CD14-positive monocyte (primary cell): ENCODE measurements around the gene PDLIM4. TPM values are rescaled to one million over a fixed set of nuclear protein-coding genes. Genes with fewer than 3 reads are reported as not detected.

Experiments
- DNase-seq, 3 donors: peaks; one replicate each; pipeline ENCODE4 v3.0.0-alpha.2; 2011 to 2022
- H2AFZ ChIP-seq: 2 replicates; pipeline ENCODE4 v1.6.0; 2012; ENCODE audit warnings: mild to moderate bottlenecking, low read depth, low read length, inconsistent platforms; ENCODE audit not compliant: insufficient read depth, poor library complexity, severe bottlenecking
- H3K27ac ChIP-seq, 2 donors: 1 replicate in 1 of 2; 2 replicates in 1 of 2; pipeline ENCODE4 v1.5.1; 2012 to 2013; ENCODE audit warnings: low read length in 2 of 2, control low read depth in 1 of 2, inconsistent platforms in 1 of 2, low read depth in 1 of 2, mild to moderate bottlenecking in 1 of 2
- H3K27me3 ChIP-seq, 2 donors: one replicate each; pipeline versions ENCODE4 v1.6.0 to v1.6.1; 2011 to 2013; ENCODE audit warnings: low read length in 2 of 2; ENCODE audit not compliant: control insufficient read depth in 2 of 2, insufficient read depth in 2 of 2
- H3K36me3 ChIP-seq, 2 donors: replicated peaks in 1 of 2; 1 replicate in 1 of 2; 2 replicates in 1 of 2; pipeline versions ENCODE4 v1.5.1 to v1.6.1; 2012 to 2013; ENCODE audit warnings: low read length in 2 of 2, control low read depth in 1 of 2, inconsistent platforms in 1 of 2, mild to moderate bottlenecking in 1 of 2; ENCODE audit not compliant: insufficient read depth in 2 of 2, control insufficient read depth in 1 of 2
- H3K4me1 ChIP-seq, 2 donors: 1 replicate in 1 of 2; 2 replicates in 1 of 2; pipeline versions ENCODE4 v1.5.1 to v1.6.1; 2012 to 2013; ENCODE audit warnings: low read length in 2 of 2, control low read depth in 1 of 2, inconsistent platforms in 1 of 2, mild to moderate bottlenecking in 1 of 2, moderate library complexity in 1 of 2; ENCODE audit not compliant: insufficient read depth in 2 of 2, control insufficient read depth in 1 of 2
- H3K4me2 ChIP-seq: replicated peaks from 2 replicates; pipeline ENCODE3; 2012; ENCODE audit warnings: low read length, moderate library complexity, mild to moderate bottlenecking; ENCODE audit not compliant: poor library complexity, severe bottlenecking; ENCODE audit errors: extremely low read depth
- H3K4me3 ChIP-seq, 3 experiments: fragments of 200-600 bp in 1 of 3; sonication (generic) in 1 of 3; replicated peaks in 1 of 3; 1 replicate in 2 of 3; 2 replicates in 1 of 3; pipeline ENCODE4 v1.5.1; 2011 to 2013; ENCODE audit warnings: low read length in 3 of 3, mild to moderate bottlenecking in 3 of 3, control low read depth in 2 of 3, low read depth in 2 of 3, inconsistent platforms in 1 of 3, moderate library complexity in 1 of 3
- H3K79me2 ChIP-seq: 2 replicates; pipeline ENCODE4 v1.6.0; 2012; ENCODE audit warnings: mild to moderate bottlenecking, control low read depth, inconsistent platforms, low read length, moderate library complexity; ENCODE audit not compliant: insufficient read depth
- H3K9ac ChIP-seq: 2 replicates; pipeline ENCODE4 v1.6.0; 2017; ENCODE audit warnings: low read length, mild to moderate bottlenecking; ENCODE audit not compliant: insufficient read depth, poor library complexity, severe bottlenecking
- H3K9me3 ChIP-seq, 2 donors: replicated peaks in 1 of 2; 1 replicate in 1 of 2; 2 replicates in 1 of 2; pipeline versions ENCODE4 v1.5.1 to v1.6.1; 2012 to 2013; ENCODE audit warnings: low read length in 2 of 2, control low read depth in 1 of 2; ENCODE audit not compliant: control insufficient read depth in 1 of 2, insufficient read depth in 1 of 2
- H4K20me1 ChIP-seq: 2 replicates; pipeline ENCODE4 v1.6.0; 2012; ENCODE audit warnings: mild to moderate bottlenecking, low read length, control low read depth, moderate library complexity; ENCODE audit not compliant: insufficient read depth
- H3K27ac Mint-ChIP-seq, 7 donors: one replicate each; pipeline ENCODE4 v1.8.0; 2020; ENCODE audit warnings: mild to moderate bottlenecking in 7 of 7, mixed read lengths in 7 of 7, moderate library complexity in 6 of 7, inconsistent platforms in 2 of 7
- H3K27me3 Mint-ChIP-seq, 3 donors: one replicate each; pipeline ENCODE4 v1.8.0; 2021 to 2022; ENCODE audit warnings: low read depth in 3 of 3, mild to moderate bottlenecking in 3 of 3, mixed read lengths in 3 of 3, moderate library complexity in 3 of 3, inconsistent platforms in 1 of 3
- H3K36me3 Mint-ChIP-seq, 2 donors: one replicate each; pipeline ENCODE4 v1.8.0; 2020; ENCODE audit warnings: mixed read lengths in 2 of 2, inconsistent platforms in 1 of 2, mild to moderate bottlenecking in 1 of 2
- H3K4me1 Mint-ChIP-seq: one replicate; pipeline ENCODE4 v1.8.0; 2020; ENCODE audit warnings: mild to moderate bottlenecking, mixed read lengths
- H3K4me3 Mint-ChIP-seq, 2 donors: one replicate each; pipeline ENCODE4 v1.8.0; 2020; ENCODE audit warnings: mild to moderate bottlenecking in 2 of 2, mixed read lengths in 2 of 2, moderate library complexity in 1 of 2
- H3K9me3 Mint-ChIP-seq, 7 donors: one replicate each; pipeline ENCODE4 v1.8.0; 2020 to 2022; ENCODE audit warnings: mixed read lengths in 7 of 7, mild to moderate bottlenecking in 6 of 7, moderate library complexity in 6 of 7, inconsistent platforms in 2 of 7
- CTCF ChIP-seq: fragments of 200-600 bp; IDR thresholded peaks from one replicate; pipeline ENCODE4 v1.8.0; 2022; ENCODE audit warnings: antibody characterized with exemption, mild to moderate bottlenecking
- WGBS: methylation state at CpG from one replicate; pipeline ENCODE4 v1.1.5; 2013; ENCODE audit warnings: missing lambda C conversion rate; ENCODE audit not compliant: insufficient coverage; 5-methylcytosine and 5-hydroxymethylcytosine counted together
- intact Hi-C, 2 donors: fragments of 100-400 bp; cut with micrococcal nuclease; formaldehyde crosslinking; loops; one replicate each; pipeline versions ENCODE4 v1.15.0 to v1.15.1; 2023
- polyA plus RNA-seq, 3 donors: library from polyadenylated mRNA; depleted of rRNA in 1 of 3; unstranded in 2 of 3; stranded (reverse) in 1 of 3; fragments of 300-500 nt in 2 of 3; fragments of >200 nt in 1 of 3; fragmentation: Illumina TruSeq in 2 of 3; gene quantifications; 1 replicate in 2 of 3; 2 replicates in 1 of 3; pipeline ENCODE4 v1.2.3, GENCODE V29; 2012 to 2021

Gene PDLIM4
- polyA plus RNA-seq, 3 donors = not detected

- Mint-ChIP-seq H3K9me3 (peaks cover 0 to 4% (median 2%) of the 10 kb centered on the region in 7 donors), H3K36me3 (peaks cover 8 to 12% of the 10 kb centered on the region in 2 donors), H3K4me3 (peak within 1 kb of the TSS; percentile 96 to 98), H3K27me3 (no peaks in the 10 kb centered on the region), H3K27ac (peak within 1 kb of the TSS; percentile 99 to 100 (median 99)), H3K4me1 (peaks cover 64% of the 10 kb centered on the region)
- H3K9ac ChIP-seq = peak within 1 kb of the TSS; percentile 99
- H3K79me2 ChIP-seq = peaks cover 99% of the 10 kb centered on the region
- peak within 1 kb of the TSS; percentile 96 to 98 for H3K27ac ChIP-seq
- H4K20me1 ChIP-seq = peaks cover 61% of the 10 kb centered on the region
- H3K36me3 ChIP-seq = peaks cover 0 to 8% of the 10 kb centered on the region in 2 donors
- peaks cover 62 to 81% of the 10 kb centered on the region in 2 donors for H3K4me1 ChIP-seq
- WGBS = under 1% methylated on average over 61 of the region's 63 CpGs
- intact Hi-C loops = loop anchor here (5.0 to 10.0 kb wide), 3 partner anchors 193 to 571 kb away; partner anchors contain the start of genes GDF9 (in 1 of the 2), IRF1 (in 1 of the 2) and UQCRQ (in 1 of the 2)
- peak within 1 kb of the TSS; percentile 81 for H3K4me2 ChIP-seq
- no peak for TF ChIP-seq CTCF
- H3K27me3 ChIP-seq = no peaks in the 10 kb centered on the region
- peak within 1 kb of the TSS; percentile 74 to 88 (median 77) for H3K4me3 ChIP-seq
- peak; percentile 84 to 93 (median 91) for DNase-seq
- H2AFZ ChIP-seq = peak within 1 kb of the TSS; percentile 46
- H3K9me3 ChIP-seq = no peaks in the 10 kb centered on the region
Measured at GRCh38 chr5:132293992-132294727, 36.7 kb downstream of the PDLIM4 start, which contains the start of gene SLC22A4. Gene SLC22A4, plus strand, starts transcription at chr5:132294394. Its CDS starts 223 bp downstream, at chr5:132294617.

GRCh38 chr5:132294728-132295504 is 37.4 kb downstream of the PDLIM4 start:
- peaks cover 0 to 2% of the 10 kb centered on the region in 2 donors for H3K36me3 ChIP-seq
- peaks cover 99% of the 10 kb centered on the region for H3K79me2 ChIP-seq
- intact Hi-C loops = loop anchor here (5.0 to 10.0 kb wide), 4 partner anchors 67 to 570 kb away; partner anchors contain the start of genes GDF9 (in 1 of the 2), IRF1 (in 1 of the 2) and UQCRQ (in 1 of the 2)
- peak overlapping the region; percentile 96 to 98 for H3K4me3 Mint-ChIP-seq
- under 1% methylated on average over 39 of the region's 50 CpGs for WGBS
- peaks cover 0 to 4% (median 2%) of the 10 kb centered on the region in 7 donors for H3K9me3 Mint-ChIP-seq
- no peak overlapping the region for H2AFZ ChIP-seq
- peaks cover 6 to 10% of the 10 kb centered on the region in 2 donors for H3K36me3 Mint-ChIP-seq
- peak overlapping the region; percentile 99 to 100 (median 99) for H3K27ac Mint-ChIP-seq
- peak overlapping the region; percentile 99 for H3K9ac ChIP-seq
- no peaks in the 10 kb centered on the region for H3K27me3 Mint-ChIP-seq
- H3K9me3 ChIP-seq = no peaks in the 10 kb centered on the region
- peaks cover 67% of the 10 kb centered on the region for H3K4me1 Mint-ChIP-seq
- H3K27ac ChIP-seq = peak overlapping the region; percentile 96 to 98
- peaks cover 64 to 83% of the 10 kb centered on the region in 2 donors for H3K4me1 ChIP-seq
- DNase-seq = peak; percentile 98 to 99 (median 98)
- H4K20me1 ChIP-seq = peaks cover 63% of the 10 kb centered on the region
- H3K4me2 ChIP-seq = peak overlapping the region; percentile 81
- TF ChIP-seq CTCF = no peak
- H3K4me3 ChIP-seq = peak overlapping the region; percentile 74 to 88 (median 77)
- H3K27me3 ChIP-seq = no peaks in the 10 kb centered on the region
